Inflammatory macrophage treated with lipopolysaccharide for 1 hour (primary cell): ENCODE data around the gene HS2ST1.
A peak's percentile ranks its signal among the peaks of the same experiment; 100 is the strongest.
"Not testable (repeated sequence)": the region's sequence is repeated elsewhere in the genome, so short reads cannot be mapped to it uniquely, and the experiment has no call there.

Experiments
- DNase-seq, 2 donors: peaks; one replicate each; pipeline ENCODE4 v3.0.0-alpha.2; 2020 to 2022

HS2ST1 gene

DNA sequence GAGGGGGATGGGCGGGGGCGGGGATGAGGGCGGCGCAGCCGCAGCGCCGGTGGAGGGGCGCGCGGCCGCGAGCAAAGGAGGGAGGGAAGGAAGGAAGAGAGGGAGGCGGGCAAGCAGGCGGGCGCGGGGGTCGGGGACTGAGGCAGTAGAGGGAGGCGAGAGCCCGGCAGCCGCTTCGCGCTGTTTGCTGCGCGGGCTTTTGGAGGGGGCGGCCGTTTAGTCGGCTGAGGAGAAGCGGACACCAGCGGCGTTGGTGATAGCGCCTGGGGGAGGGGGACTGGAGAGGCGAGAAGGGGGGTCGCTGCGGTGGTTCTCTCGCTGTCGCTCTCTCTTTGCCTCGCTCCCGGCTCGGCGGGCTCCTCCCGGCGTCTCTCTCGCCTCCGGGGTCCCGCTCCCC is at the start of gene HS2ST1:
Gene HS2ST1, plus strand, starts transcription at position 35 of the 397 bp plus-strand sequence.
- no peak for DNase-seq

- DNase-seq: no peak
Measured at GRCh38 chr1:86865973-86866637, 48.3 kb upstream of the HS2ST1 start.

GRCh38 chr1:86866665-86867064 is 47.8 kb upstream of the HS2ST1 start:
- DNase-seq: peak; percentile 45 to 54

- not testable (repeated sequence) for DNase-seq
Measured at GRCh38 chr1:86867278-86867677, 47.2 kb upstream of the HS2ST1 start.

GRCh38 chr1:86868477-86868876 is 46.0 kb upstream of the HS2ST1 start:
- DNase-seq: no peak

GRCh38 chr1:86871001-86871400 is 43.4 kb upstream of the HS2ST1 start:
- no peak for DNase-seq

- no peak for DNase-seq
Measured at GRCh38 chr1:86872086-86872485, 42.3 kb upstream of the HS2ST1 start.

GRCh38 chr1:86875722-86876121 is 38.7 kb upstream of the HS2ST1 start:
- DNase-seq: no peak

- DNase-seq: no peak
Measured at GRCh38 chr1:86887479-86888162, 26.8 kb upstream of the HS2ST1 start.

DNA sequence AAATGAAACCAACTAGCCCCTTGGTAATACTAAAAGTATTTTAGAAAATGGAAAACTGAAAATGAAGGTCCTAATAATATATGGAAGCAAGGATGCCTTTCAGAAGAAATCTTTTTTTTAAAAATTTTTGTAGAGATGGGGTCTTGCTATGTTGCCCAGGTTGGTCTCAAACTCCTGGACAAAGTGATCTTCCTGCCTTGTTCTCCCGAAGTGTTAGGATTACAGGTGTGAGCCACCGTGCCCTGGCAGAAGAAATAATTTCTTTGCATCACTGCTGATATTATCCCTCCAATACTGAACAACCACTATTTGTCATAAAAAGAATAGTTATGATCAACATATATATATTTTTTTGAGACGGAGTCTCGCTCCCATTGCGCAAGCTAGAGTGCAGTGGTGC is 26.1 kb upstream of the HS2ST1 start:
- no peak for DNase-seq

- not testable (repeated sequence) for DNase-seq
Measured at GRCh38 chr1:86899401-86899800, 15.0 kb upstream of the HS2ST1 start.

DNA sequence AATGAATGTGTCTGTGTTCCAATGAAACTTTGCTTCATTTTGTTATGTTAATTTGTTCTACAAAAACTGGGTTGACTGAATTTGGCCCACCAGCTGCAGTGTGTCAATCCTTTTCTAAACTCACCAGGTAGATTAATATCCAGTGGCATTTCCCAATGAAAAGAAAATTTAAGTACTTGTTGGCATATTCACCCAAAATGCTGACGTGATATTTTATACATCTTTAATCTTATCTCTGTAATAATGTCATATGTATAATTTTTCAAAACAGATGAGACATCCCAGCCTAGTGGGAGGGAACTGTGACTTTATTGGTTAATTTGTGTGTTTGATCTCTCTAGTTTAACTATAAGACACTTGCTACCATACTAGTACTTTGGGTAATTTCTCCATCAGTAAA is 8.6 kb upstream of the HS2ST1 start:
- no peak for DNase-seq

DNA sequence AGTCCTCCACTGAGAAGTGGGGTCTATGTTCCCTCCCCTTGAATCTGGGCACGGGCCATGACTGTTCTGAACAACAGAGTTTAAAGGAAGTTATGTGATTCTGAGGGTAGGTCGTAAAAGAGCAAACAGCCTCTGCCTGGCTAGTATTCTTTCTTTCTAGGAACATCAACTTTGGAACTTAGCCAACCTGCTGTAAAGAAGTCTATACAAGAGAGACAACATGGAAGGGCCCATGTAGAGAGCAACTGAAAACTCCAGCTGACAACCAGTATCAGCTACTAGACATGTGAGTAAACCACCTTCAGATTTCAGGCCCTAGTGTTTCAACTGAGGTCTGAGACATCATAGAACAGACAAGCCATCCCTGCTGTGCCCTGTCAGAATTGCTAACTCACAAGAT is 8.0 kb upstream of the HS2ST1 start:
- DNase-seq: no peak

DNA sequence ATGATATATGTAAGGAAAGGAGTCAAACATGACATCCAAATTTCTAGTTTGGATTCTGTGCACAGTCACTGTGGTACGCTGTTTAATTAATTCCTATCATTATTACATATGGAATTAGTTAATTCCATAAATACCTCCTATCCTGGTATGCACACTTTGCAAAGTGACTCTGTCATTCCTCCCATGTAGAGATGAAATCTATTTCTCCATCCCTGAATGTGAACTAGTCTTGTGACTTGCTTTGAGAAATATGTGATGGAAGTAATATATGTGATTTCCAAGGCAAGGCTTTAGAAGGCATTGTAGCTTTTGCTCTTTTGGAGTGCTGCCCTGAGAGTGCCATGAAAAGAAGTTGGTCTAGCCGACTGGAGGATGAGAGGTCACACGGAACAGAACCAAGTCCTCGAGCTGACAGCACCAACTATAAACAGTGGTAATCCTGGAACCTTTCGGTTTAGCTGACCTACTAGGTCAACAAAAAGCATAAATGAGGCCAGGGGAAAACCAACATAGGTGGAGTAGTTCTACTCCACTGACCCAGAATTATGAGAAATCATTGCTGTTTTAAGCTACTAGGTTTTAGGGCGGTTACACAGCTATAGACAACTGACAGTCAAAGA is 2.0 kb upstream of the HS2ST1 start:
- DNase-seq: no peak

DNA sequence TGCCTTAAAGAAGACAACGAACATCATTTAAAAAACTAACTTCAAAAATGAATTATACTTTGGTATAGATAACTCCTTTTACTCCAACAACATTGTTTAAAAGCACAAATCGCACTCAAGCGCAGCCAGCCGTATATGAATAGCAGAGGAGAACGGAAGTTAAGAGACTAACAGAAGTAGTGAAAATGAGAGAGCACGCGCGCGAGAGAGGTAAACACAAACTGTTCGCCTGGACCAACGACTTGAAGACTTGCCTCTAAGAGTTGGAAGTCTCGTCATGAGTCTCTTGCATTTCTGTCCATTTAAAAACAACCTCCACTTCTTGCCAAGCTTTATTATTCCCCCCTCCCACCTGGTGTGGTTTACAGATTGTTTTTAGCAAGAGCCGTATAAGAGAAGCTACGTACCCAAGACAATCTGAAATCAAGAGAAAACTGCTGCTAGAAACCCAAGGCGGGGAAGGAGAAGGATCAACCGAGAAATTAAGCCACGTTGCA is 988 bp upstream of the HS2ST1 start:
- peak; percentile 31 to 47 for DNase-seq

GRCh38 chr1:86913896-86914600 is 387 bp upstream of the HS2ST1 start, which contains the start of gene SELENOF:
Gene SELENOF (minus strand): TSS chr1:86914126. CDS start chr1:86914111, 15 bp downstream.
- peak; percentile 100 for DNase-seq

DNA sequence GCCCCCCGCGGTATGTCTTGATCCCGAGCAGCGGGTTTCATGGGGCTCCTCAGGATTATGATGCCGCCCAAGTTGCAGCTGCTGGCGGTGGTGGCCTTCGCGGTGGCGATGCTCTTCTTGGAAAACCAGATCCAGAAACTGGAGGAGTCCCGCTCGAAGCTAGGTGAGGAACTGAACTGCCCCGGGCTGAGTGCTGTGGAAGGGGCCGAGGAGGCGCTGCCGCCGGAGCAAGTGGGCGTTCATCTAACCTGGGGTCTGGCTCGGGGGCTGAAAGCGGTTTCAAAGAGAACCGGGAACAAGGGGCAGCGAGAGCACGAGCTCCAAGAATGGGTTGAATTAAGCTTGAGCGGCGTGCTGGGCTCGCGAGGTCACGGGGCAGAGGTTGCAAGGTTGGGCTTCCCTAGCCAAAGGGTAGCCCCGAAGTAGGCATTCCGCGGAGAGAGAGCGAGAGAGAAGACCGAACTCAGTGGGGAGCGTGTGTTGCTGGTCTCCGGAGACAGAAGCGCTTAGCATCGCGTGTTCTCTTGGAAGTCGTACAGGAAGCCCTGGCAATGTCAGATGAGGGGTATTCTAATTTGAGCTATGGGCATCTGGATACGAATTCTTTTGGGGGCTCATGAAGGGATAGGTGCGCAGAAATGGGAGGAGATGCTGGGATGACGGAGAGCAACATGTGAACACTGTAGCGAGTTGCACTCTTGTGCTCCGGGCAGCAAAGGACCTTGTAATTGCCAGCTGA is 732 bp downstream of the HS2ST1 start:
- DNase-seq: peak; percentile 65 to 67

- peak in 1 of 2 donors; percentile 6 for DNase-seq
Measured at GRCh38 chr1:86915737-86916235, 1.4 kb downstream of the HS2ST1 start.

DNA sequence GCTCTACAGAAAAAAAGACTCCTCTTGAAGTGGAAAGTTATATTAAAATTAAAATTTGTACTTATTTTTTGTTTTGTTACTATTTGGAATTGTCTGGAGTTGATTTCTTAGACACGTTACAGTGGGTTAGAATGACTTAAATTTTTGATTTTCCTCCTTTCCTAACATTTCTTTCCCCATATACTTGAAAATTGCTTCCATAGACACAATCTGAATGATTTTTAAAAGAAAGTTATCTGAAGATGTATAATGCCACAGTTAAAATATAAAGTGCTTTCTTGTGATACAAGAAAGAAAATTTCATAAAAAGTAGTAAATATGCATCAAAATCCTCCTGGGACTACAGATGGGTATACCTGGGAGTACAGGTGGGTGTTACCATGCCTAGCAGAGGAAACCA is 2.3 kb downstream of the HS2ST1 start:
- no peak for DNase-seq

- no peak for DNase-seq
Measured at GRCh38 chr1:86922445-86922844, 8.0 kb downstream of the HS2ST1 start.

- no peak for DNase-seq
Measured at GRCh38 chr1:86924324-86924960, 10.0 kb downstream of the HS2ST1 start.

GRCh38 chr1:86925742-86926141 is 11.3 kb downstream of the HS2ST1 start:
- no peak for DNase-seq
